GM06990 (cell line): ENCODE data around the gene PON2.

Experiments
- DNase-seq: peaks from one replicate; pipeline ENCODE4 v3.0.0-alpha.2; 2011; ENCODE audit not compliant: insufficient read length; ENCODE audit errors: extremely low read depth
- H3K27me3 ChIP-seq: replicated peaks from 2 replicates; pipeline ENCODE4 v1.6.0; 2011; ENCODE audit warnings: low read length; ENCODE audit not compliant: control insufficient read depth, insufficient read depth
- H3K36me3 ChIP-seq: 2 replicates; pipeline ENCODE4 v1.5.1; 2011; ENCODE audit warnings: low read length; ENCODE audit not compliant: control insufficient read depth, insufficient read depth
- H3K4me3 ChIP-seq: replicated peaks from 2 replicates; pipeline ENCODE4 v1.5.1; 2011; ENCODE audit warnings: low read depth, mild to moderate bottlenecking, control low read depth, low read length
- CTCF ChIP-seq: IDR thresholded peaks from 2 replicates; pipeline ENCODE4 v1.5.1; 2011; ENCODE audit warnings: low read length, control low read depth, mild to moderate bottlenecking, inconsistent platforms; ENCODE audit not compliant: insufficient read depth, poor library complexity, severe bottlenecking

PON2 gene

GRCh38 chr7:95397381-95397780 is 37.4 kb downstream of the PON2 start:
- no peaks in the 10 kb centered on the region for H3K27me3 ChIP-seq
- TF ChIP-seq CTCF, result no peak

GRCh38 chr7:95396136-95397032 is 38.4 kb downstream of the PON2 start, which contains the start of gene PON3:
Gene PON3 (minus strand): TSS chr7:95396375. CDS start chr7:95396350, 25 bp downstream.
- peak; percentile 60 for DNase-seq
- TF ChIP-seq CTCF, result no peak
- H3K27me3 ChIP-seq, result no peaks in the 10 kb centered on the region
- H3K36me3 ChIP-seq, result no peaks in the 10 kb centered on the region
- no peak within 1 kb of the TSS for H3K4me3 ChIP-seq

More at GRCh38 chr7:95397381-95397780, 37.4 kb downstream of the PON2 start:
- Histone ChIP-seq H3K36me3 (no peaks in the 10 kb centered on the region), H3K4me3 (no peak overlapping the region)
- no peak for DNase-seq

- Histone ChIP-seq H3K36me3 (no peaks in the 10 kb centered on the region), H3K27me3 (no peaks in the 10 kb centered on the region), H3K4me3 (no peak overlapping the region)
- no peak for TF ChIP-seq CTCF
- no peak for DNase-seq
Observed at GRCh38 chr7:95395755-95396135, 39.1 kb downstream of the PON2 start.

- Histone ChIP-seq H3K27me3 (no peaks in the 10 kb centered on the region), H3K4me3 (no peak overlapping the region), H3K36me3 (no peaks in the 10 kb centered on the region)
- TF ChIP-seq CTCF, result no peak
- no peak for DNase-seq
Observed at GRCh38 chr7:95394370-95394769, 40.5 kb downstream of the PON2 start.

- no peak for TF ChIP-seq CTCF
- Histone ChIP-seq H3K4me3 (no peak overlapping the region), H3K27me3 (no peaks in the 10 kb centered on the region), H3K36me3 (no peaks in the 10 kb centered on the region)
- no peak for DNase-seq
Observed at GRCh38 chr7:95391761-95392160, 43.1 kb downstream of the PON2 start.
